ENCODE measurements around the gene ATRN. TPM values are rescaled to one million over a fixed set of nuclear protein-coding genes. Genes with fewer than 3 reads are reported as not detected.

ATRN gene
- polyA plus RNA-seq, 1 experiment = 59.7 TPM

- TF ChIP-seq CTCF (IDR thresholded peaks at IDR 0.05; ENCODE audit: low read depth, low read length) = no peak
- ChIA-PET POLR2A (no interaction called here), CTCF (interaction anchor here (1.3 kb wide), 1 partner anchor 14 kb away, joined by 3 read pairs; no protein-coding TSS in a partner anchor)
- no peak overlapping the region for H3K27ac ChIP-seq (ENCODE audit: low read depth, low read length)
- no peaks in the 10 kb centered on the region for H3K27me3 ChIP-seq (ENCODE audit: control insufficient read depth, insufficient read depth, low read length)
- no peak overlapping the region for H3K4me3 ChIP-seq (ENCODE audit: low read depth, low read length)
- H3K9me3 ChIP-seq (ENCODE audit: control insufficient read depth, insufficient read depth, low read length) = peaks cover 7% of the 10 kb centered on the region; the same call in 1 of the 2 replicates
- no peak for DNase-seq (ENCODE audit: low read depth, low spot score)
Measured at GRCh38 chr20:3690413-3690812, 219.6 kb downstream of the ATRN start.

GRCh38 chr20:3691306-3691705 lies 220.5 kb downstream of the ATRN start:
- no peak for TF ChIP-seq CTCF (IDR thresholded peaks at IDR 0.05; ENCODE audit: low read depth, low read length)
- H3K27ac ChIP-seq (ENCODE audit: low read depth, low read length) = no peak overlapping the region

GRCh38 chr20:3691897-3692296 lies 221.1 kb downstream of the ATRN start:
- no peak overlapping the region for H3K4me3 ChIP-seq (ENCODE audit: low read depth, low read length)
- no peak overlapping the region for H3K27ac ChIP-seq (ENCODE audit: low read depth, low read length)
- TF ChIP-seq CTCF (IDR thresholded peaks at IDR 0.05; ENCODE audit: low read depth, low read length) = no peak
- ChIA-PET CTCF (interaction anchor here (1.3 kb wide), 1 partner anchor 15 kb away, joined by 3 read pairs; no protein-coding TSS in a partner anchor), POLR2A (no interaction called here)
- H3K27me3 ChIP-seq (ENCODE audit: control insufficient read depth, insufficient read depth, low read length) = no peaks in the 10 kb centered on the region
- no peak for DNase-seq (ENCODE audit: low read depth, low spot score)
- peaks cover 14% of the 10 kb centered on the region for H3K9me3 ChIP-seq (ENCODE audit: control insufficient read depth, insufficient read depth, low read length)

More at GRCh38 chr20:3691306-3691705, 220.5 kb downstream of the ATRN start:
- Histone ChIP-seq H3K9me3 (ENCODE audit: control insufficient read depth, insufficient read depth, low read length) (peaks cover 9% of the 10 kb centered on the region), H3K27me3 (ENCODE audit: control insufficient read depth, insufficient read depth, low read length) (no peaks in the 10 kb centered on the region), H3K4me3 (ENCODE audit: low read depth, low read length) (no peak overlapping the region)
- CTCF ChIA-PET = interaction anchor here (1.3 kb wide), 1 partner anchor 15 kb away, joined by 3 read pairs; no protein-coding TSS in a partner anchor
- POLR2A ChIA-PET = no interaction called here
- DNase-seq (ENCODE audit: low read depth, low spot score) = no peak

GRCh38 chr20:3692706-3693294 lies 222.0 kb downstream of the ATRN start:
- DNase-seq (ENCODE audit: low read depth, low spot score) = no peak
- H3K9me3 ChIP-seq (ENCODE audit: control insufficient read depth, insufficient read depth, low read length) = peaks cover 20% of the 10 kb centered on the region
- TF ChIP-seq CTCF (IDR thresholded peaks at IDR 0.05; ENCODE audit: low read depth, low read length) = no peak
- no peak overlapping the region for H3K4me3 ChIP-seq (ENCODE audit: low read depth, low read length)
- CTCF ChIA-PET = no interaction called here
- H3K27me3 ChIP-seq (ENCODE audit: control insufficient read depth, insufficient read depth, low read length) = no peaks in the 10 kb centered on the region
- no peak overlapping the region for H3K27ac ChIP-seq (ENCODE audit: low read depth, low read length)
- POLR2A ChIA-PET = no interaction called here

GRCh38 chr20:3693376-3693775 lies 222.6 kb downstream of the ATRN start:
- no peak overlapping the region for H3K4me3 ChIP-seq (ENCODE audit: low read depth, low read length)
- ChIA-PET CTCF (interaction anchor here (8.1 kb wide), 1 partner anchor 17 kb away, joined by 46 read pairs; no protein-coding TSS in a partner anchor), POLR2A (no interaction called here)
- no peak for DNase-seq (ENCODE audit: low read depth, low spot score)
- peaks cover 20% of the 10 kb centered on the region for H3K9me3 ChIP-seq (ENCODE audit: control insufficient read depth, insufficient read depth, low read length)
- peaks cover under 1% of the 10 kb centered on the region for H3K27me3 ChIP-seq (ENCODE audit: control insufficient read depth, insufficient read depth, low read length)
- H3K27ac ChIP-seq (ENCODE audit: low read depth, low read length) = no peak overlapping the region
- TF ChIP-seq CTCF (IDR thresholded peaks at IDR 0.05; ENCODE audit: low read depth, low read length) = no peak

Measured in AG04450 (cell line).